GM06990 (cell line): ENCODE data around the gene TSC22D3.

Source experiments
- DNase-seq: peaks from one replicate; pipeline ENCODE4 v3.0.0-alpha.2; 2011; ENCODE audit not compliant: insufficient read length; ENCODE audit errors: extremely low read depth
- H3K27me3 ChIP-seq: replicated peaks from 2 replicates; pipeline ENCODE4 v1.6.0; 2011; ENCODE audit warnings: low read length; ENCODE audit not compliant: control insufficient read depth, insufficient read depth
- H3K36me3 ChIP-seq: 2 replicates; pipeline ENCODE4 v1.5.1; 2011; ENCODE audit warnings: low read length; ENCODE audit not compliant: control insufficient read depth, insufficient read depth
- H3K4me3 ChIP-seq: replicated peaks from 2 replicates; pipeline ENCODE4 v1.5.1; 2011; ENCODE audit warnings: low read depth, mild to moderate bottlenecking, control low read depth, low read length
- TF ChIP-seq, protein P1 (sequence below): IDR thresholded peaks from 2 replicates; pipeline ENCODE4 v1.5.1; 2011; ENCODE audit warnings: low read length, control low read depth, mild to moderate bottlenecking, inconsistent platforms; ENCODE audit not compliant: insufficient read depth, poor library complexity, severe bottlenecking

The TSC22D3 gene

DNA sequence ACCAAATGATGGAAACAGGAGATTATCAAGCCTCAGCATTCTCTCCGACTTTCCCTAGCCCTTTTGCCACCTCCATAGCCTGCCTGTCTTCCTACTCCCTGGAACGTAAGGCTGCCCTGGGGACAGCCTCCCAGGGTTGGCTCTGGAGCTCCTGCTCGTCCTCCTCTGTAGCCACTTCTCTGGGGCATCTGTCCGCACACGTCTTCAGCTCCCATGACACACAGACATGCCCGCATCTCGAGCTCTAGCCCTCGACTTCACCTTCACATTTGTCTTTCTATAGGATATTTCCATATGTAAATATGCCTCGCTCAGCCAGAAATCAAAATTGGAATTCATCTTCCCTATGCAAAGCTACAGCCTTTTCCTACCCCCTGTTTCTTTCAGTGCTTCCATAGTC lies 67.7 kb downstream of the TSC22D3 start:
- DNase-seq: no peak
- Histone ChIP-seq H3K27me3 (no peaks in the 10 kb centered on the region), H3K4me3 (no peak overlapping the region), H3K36me3 (no peaks in the 10 kb centered on the region)
- TF ChIP-seq, protein P1, sequence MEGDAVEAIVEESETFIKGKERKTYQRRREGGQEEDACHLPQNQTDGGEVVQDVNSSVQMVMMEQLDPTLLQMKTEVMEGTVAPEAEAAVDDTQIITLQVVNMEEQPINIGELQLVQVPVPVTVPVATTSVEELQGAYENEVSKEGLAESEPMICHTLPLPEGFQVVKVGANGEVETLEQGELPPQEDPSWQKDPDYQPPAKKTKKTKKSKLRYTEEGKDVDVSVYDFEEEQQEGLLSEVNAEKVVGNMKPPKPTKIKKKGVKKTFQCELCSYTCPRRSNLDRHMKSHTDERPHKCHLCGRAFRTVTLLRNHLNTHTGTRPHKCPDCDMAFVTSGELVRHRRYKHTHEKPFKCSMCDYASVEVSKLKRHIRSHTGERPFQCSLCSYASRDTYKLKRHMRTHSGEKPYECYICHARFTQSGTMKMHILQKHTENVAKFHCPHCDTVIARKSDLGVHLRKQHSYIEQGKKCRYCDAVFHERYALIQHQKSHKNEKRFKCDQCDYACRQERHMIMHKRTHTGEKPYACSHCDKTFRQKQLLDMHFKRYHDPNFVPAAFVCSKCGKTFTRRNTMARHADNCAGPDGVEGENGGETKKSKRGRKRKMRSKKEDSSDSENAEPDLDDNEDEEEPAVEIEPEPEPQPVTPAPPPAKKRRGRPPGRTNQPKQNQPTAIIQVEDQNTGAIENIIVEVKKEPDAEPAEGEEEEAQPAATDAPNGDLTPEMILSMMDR: no peak

DNA sequence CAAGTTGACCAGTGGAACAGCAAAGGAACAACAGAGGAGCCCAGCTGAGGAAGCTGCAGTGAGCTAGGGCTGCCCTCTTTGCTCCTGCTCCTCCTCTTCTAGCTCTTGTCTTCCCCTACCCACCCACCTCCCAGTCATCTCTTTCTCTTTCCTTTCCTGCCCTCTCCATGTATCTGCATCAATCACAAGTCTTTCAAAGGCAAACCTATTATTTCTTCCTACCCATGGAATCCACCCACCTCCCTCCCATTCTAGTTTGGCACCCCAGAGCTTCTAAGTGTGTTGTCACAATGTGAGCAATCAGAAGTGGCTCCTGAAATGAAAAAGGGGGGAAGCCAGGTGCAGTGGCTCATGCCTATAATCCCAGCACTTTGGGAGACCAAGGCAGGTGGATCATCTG lies 69.3 kb downstream of the TSC22D3 start:
- no peak for DNase-seq
- H3K27me3 ChIP-seq: no peaks in the 10 kb centered on the region
- no peaks in the 10 kb centered on the region for H3K36me3 ChIP-seq
- TF ChIP-seq, protein P1: no peak
- no peak overlapping the region for H3K4me3 ChIP-seq

DNA sequence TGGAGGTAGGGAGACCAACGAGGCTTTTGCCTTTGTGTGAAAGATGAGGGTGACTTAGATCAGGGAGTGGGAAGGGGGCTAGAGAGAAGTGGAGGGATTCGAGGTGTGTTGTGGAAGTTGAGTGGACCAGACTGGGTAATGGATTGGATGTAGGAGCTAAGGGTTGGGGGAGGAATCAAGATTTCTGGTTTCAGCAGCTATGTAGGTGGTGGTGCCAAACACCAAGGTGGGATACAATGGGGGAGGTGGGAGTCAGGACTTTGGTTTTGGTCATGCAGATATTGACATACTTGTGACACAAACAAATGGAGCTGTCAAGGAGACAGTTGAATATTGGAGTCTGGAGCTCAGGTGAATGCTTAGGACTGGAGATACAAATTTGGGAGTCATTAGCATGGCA lies 71.0 kb downstream of the TSC22D3 start:
- DNase-seq: no peak

DNA sequence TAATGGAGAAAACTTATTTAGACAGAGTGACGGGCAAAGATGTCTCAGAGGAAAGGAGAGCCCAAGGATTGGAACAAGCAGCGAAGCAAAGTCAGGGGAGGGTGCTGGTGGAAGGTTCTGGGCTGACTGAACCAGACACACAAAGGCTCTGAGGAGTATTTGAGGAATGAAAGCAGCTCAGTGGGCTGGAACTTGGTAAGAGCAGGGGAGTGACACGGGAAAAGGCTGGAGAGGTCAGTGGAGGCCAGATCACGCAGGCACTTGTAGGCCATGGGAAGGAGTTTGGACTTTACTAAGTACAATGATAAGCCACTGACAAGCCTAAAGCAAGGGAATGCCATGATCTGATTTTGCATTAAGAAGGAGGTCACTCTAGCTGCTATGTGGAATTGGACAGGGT lies 71.4 kb downstream of the TSC22D3 start:
- TF ChIP-seq, protein P1: no peak
- Histone ChIP-seq H3K36me3 (no peaks in the 10 kb centered on the region), H3K4me3 (no peak overlapping the region), H3K27me3 (no peaks in the 10 kb centered on the region)
- DNase-seq: no peak

More for the DNA sequence above, 71.0 kb downstream of the TSC22D3 start:
- Histone ChIP-seq H3K4me3 (no peak overlapping the region), H3K27me3 (no peaks in the 10 kb centered on the region), H3K36me3 (no peaks in the 10 kb centered on the region)
- TF ChIP-seq, protein P1: no peak

DNA sequence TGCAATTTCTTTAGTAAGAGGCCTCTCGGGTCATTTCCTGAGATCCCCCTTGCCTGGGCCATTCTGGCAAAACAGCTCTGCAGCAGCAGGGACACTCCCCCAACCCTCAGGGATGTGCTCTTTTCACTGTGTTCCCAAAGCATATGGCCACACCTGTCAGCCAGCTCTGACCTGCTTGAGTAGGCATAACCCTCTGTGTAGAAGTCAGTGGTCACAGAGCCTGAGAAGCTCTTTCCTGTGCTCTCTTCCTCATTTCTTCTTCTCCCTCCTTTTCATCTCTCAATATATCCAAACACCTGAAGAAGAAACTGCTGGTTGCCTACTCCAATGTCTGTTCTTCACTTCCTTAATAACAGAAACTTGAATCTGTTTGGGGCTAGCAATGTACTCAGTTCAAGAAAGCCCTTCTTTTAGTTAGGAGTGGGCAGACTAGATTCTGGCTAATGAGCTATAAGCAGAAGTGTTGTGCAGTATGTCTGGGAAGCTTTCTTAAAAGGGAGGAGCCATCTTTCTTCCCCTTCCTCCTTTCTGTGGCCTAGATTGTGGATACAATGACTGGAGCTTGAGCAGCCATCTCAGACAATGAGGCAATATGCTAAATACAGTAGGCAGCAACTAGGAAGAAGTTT lies 74.0 kb downstream of the TSC22D3 start:
- TF ChIP-seq, protein P1: no peak
- no peak for DNase-seq
- no peak overlapping the region for H3K4me3 ChIP-seq
- H3K27me3 ChIP-seq: no peaks in the 10 kb centered on the region
- H3K36me3 ChIP-seq: no peaks in the 10 kb centered on the region

DNA sequence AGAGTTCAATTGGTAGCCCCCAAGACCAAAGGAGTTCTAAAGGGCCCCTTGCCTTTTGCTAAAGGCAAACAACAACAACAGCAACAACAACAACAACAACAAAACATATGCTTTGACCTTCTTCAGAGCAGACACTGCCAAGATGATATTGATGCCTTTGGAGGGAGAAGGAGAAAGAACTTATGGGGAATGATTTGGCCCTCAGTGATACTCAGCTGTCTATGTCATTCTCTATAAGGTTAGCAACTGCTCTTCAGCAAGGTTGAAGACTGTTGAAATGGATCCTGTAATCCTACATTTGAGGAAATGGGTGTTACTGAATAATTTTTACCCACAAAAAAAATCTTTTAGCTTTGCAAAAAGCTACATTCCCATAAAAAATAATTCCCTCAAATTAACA lies 74.8 kb downstream of the TSC22D3 start:
- Histone ChIP-seq H3K4me3 (no peak overlapping the region), H3K36me3 (no peaks in the 10 kb centered on the region), H3K27me3 (no peaks in the 10 kb centered on the region)
- TF ChIP-seq, protein P1: no peak
- no peak for DNase-seq
